ENCODE results near the gene BTBD7. TPM values are rescaled to one million over a fixed set of nuclear protein-coding genes. Genes with fewer than 3 reads are reported as not detected.

Gene BTBD7
- total RNA-seq, 1 donor from 2014 or later, result 27.7 TPM

GRCh38 chr14:93331728-93332396 is 974 bp downstream of the BTBD7 start:
- DNase-seq (ENCODE audit: low spot score), result no peak
- intact Hi-C loops (cut with DNase I), result no loop called here

- intact Hi-C loops (cut with DNase I), result no loop called here
- peak; percentile 83 for DNase-seq (ENCODE audit: low spot score)
These were observed 1.7 kb downstream of the BTBD7 start for GRCh38 chr14:93331002-93331727.

DNA sequence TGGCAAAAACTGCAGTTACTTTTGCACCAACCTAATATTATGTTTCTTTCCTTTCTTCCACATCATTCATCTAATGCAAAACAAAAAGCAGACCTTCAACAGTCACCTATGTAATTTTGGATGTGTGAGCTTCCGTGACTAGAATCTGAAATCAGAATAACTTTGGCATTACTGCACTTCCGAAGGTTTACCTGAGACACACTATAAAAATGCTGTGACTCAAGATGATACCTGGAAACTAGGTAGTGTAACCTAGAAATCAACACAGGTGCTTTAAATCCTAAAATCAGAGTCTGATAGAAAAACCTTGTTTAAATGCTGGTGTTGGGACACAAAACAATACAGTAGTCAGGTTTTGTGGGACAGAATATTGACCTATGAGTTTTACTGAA is 2.2 kb downstream of the BTBD7 start:
- no peak for DNase-seq (ENCODE audit: low spot score)
- intact Hi-C loops (cut with DNase I), result no loop called here

DNA sequence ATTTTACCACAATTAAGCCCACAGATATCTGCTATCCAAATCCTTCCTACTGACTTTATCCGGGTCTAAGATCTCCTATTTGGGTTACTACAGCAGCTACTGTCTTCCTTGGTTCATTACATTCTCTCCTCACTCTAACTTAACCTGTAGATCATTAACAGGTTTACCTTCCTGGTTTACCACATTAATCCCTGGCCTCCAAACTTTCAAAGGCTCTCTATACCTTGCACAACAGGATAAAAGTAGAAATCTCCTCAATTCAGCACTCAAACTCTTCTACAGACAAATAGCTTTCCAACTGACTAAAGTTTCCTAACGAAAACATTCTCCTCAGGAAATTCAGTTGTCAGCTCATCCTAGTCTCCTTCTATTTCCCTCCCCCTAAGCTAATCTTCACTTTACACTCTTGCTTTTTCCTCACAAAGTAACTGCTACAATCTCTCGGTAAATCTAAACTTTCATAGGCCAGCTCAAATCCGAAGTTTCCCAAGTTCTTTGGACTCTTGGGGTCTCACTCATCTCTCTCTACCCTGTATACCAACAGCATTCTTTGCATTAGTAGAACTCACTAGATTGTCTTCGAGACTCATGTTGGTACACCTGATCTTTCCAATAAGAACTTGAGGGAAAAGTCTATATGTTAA is 2.7 kb downstream of the BTBD7 start:
- intact Hi-C loops (cut with DNase I), result no loop called here
- no peak for DNase-seq (ENCODE audit: low spot score)

GRCh38 chr14:93328546-93328945 is 4.3 kb downstream of the BTBD7 start:
- intact Hi-C loops (cut with DNase I), result no loop called here
- no peak for DNase-seq (ENCODE audit: low spot score)

- intact Hi-C loops (cut with DNase I), result no loop called here
- DNase-seq (ENCODE audit: low spot score), result no peak
These were observed 6.6 kb downstream of the BTBD7 start for GRCh38 chr14:93326196-93326595.

GRCh38 chr14:93323600-93324174 is 9.1 kb downstream of the BTBD7 start:
- intact Hi-C loops (cut with DNase I), result no loop called here
- no peak for DNase-seq (ENCODE audit: low spot score)

DNA sequence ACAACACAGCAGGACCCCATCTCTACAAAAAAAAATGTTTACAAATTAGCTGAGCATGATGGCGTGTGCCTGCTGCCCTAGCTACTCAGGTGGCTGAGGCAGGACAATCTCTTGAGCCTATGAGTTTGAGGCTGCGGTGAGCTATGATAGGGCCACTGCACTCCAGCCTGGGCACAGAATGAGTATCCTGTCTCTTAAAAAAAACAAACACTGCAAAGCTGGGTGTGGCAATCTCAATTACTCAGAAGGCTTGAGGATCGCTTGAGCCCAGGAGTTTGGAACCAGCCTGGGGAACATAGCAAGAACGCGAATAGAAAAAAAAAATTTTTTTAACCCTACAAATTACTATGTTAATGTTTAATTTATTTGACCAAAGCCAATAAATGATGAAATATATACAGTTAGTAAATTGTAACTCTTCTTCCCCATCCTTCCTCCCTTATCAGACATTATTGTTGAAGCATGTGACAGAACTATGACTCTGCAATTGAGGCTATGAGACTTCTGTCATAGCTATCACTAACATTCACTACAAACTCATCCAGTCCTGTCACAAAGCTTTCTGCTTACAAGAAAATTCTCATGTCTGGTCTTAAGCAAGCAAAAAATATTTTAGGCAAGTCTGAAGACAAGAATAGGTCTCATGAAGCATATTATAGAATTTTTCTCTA is 9.8 kb downstream of the BTBD7 start:
- no peak for DNase-seq (ENCODE audit: low spot score)
- intact Hi-C loops (cut with DNase I), result no loop called here

GRCh38 chr14:93320489-93320888 is 12.3 kb downstream of the BTBD7 start:
- intact Hi-C loops (cut with DNase I), result no loop called here
- no peak for DNase-seq (ENCODE audit: low spot score)

- no peak for DNase-seq (ENCODE audit: low spot score)
- intact Hi-C loops (cut with DNase I), result no loop called here
These were observed 12.9 kb downstream of the BTBD7 start for GRCh38 chr14:93319958-93320357.

GRCh38 chr14:93319494-93319893 is 13.3 kb downstream of the BTBD7 start:
- no peak for DNase-seq (ENCODE audit: low spot score)
- intact Hi-C loops (cut with DNase I), result no loop called here

DNA sequence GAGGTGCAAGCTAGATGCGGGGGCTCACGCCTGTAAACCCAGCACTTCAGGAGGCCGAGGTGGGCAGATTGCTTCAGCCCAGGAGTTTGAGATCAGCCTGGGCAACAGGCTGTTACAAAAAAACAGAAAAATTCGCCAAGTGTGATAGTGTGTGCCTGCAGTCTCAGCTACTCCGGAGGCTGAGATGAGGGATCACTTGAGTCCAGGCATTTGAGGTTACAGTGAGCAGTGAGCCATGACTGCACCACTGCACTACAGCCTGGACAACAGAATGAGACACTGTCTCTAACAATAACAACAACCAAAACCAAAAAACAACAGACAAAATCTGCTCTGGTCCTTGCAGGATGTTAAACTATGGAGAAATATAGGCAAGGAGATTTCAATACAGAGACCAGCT is 13.9 kb downstream of the BTBD7 start:
- DNase-seq (ENCODE audit: low spot score), result no peak
- intact Hi-C loops (cut with DNase I), result no loop called here

DNA sequence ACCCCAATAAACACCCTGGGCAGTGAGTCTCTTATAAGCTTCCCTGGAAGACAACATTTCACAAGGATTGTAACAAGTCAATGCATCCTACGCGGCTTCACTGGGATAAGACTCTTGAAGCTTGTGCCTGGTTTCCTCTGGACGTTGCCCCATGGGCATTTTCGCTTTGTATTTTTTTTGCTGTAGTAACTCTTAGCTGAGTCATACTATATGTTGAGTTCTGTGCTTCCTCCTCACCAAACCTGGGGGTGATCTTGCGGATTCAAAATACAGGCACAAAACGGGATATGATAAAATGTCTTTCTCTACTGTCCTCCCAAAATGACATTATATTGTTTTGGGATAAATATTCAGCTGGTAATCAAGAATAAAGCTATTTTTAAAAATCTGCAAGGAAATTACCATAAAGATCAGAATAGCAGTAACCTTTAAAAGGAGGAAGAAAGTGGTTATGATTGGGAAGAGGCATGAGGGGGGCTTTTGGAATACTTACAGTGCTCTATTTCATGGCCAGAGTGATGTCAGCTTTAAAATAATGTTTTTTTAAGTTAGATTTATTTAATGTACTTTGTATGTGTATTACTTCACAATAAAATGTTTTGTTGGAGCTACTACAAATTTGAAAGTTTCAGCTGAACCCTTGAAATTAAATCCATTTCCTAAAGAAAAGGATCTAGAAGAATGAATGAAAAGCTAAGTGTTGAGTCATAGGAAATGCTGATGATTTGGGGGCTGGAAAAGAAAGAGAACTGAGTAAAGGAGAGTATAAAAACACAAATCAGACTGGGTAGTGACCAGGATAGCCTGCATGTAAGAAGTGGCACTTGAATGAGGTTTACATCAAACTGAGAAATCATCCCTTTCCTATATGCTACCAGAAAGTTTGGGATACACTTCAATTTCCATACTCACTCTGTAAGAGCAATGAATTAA is 14.7 kb downstream of the BTBD7 start:
- no peak for DNase-seq (ENCODE audit: low spot score)
- intact Hi-C loops (cut with DNase I), result no loop called here

- DNase-seq (ENCODE audit: low spot score), result no peak
- intact Hi-C loops (cut with DNase I), result no loop called here
These were observed 15.5 kb downstream of the BTBD7 start for GRCh38 chr14:93317210-93317874.

DNA sequence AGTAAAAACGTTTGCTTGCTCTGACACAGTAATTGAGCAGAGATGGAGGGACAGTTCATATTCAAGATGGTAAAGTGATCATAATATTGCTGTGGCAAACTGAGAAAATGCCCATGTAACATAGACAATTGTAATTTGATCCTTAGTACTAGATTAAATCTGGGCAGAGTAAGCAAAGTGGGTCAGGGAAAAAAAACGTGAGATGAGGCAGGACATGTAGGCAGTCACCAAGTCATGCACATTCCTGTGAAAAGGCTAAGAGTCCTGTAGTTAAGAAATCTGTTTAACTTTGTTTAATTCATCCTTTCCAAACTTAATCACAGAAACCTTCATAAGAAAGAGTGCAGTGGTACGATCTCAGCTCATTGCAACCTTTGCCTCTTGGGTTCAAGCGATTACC is 16.1 kb downstream of the BTBD7 start:
- intact Hi-C loops (cut with DNase I), result no loop called here

GRCh38 chr14:93315575-93315974 is 17.3 kb downstream of the BTBD7 start:
- intact Hi-C loops (cut with DNase I), result no loop called here
- DNase-seq (ENCODE audit: low spot score), result no peak

More for the DNA sequence above, 16.1 kb downstream of the BTBD7 start:
- no peak for DNase-seq (ENCODE audit: low spot score)

DNA sequence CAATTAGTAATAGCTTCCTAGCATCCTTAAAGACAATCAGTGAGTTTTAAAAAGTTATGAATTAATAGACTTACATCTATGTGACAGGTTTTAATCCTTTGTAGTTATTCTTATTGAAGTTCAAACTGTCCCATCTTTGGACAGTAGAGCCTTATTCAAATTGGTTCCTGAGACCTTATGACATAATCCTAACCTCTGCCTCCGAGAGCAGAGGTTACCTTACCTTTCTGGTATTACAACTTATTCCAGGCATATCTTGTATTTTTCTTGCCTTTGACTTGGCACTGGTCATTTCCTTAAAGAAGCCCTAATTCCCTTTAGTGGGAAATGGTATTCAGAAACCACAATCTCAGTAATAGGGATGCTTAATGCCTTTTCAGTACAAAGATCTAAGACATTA is 21.8 kb downstream of the BTBD7 start:
- intact Hi-C loops (cut with DNase I), result no loop called here
- DNase-seq (ENCODE audit: low spot score), result no peak

DNA sequence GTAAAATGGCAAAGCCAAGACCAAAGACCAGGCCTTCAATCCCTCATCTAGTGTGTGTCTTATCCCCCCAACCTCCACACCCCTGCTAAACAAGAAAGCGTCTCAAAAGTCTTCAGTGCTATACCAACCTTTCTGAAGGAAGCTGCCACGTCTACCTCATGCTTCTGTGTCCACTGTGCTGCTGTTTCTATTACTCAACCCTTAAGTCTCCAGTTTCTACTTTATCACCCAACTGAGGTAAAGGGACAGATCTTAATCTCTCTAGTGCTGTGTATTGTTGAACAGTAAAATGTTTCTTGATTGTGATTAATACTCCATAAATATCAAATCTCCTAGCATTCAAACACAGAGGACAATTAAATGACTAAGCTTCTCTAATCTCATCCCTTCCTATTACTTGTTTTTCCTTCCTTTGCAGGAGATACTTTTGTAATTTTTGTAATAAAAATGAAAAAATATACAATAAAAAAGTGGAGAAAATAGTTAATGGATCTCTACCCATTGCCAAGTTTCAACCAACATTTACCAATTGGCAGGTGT is 23.3 kb downstream of the BTBD7 start:
- intact Hi-C loops (cut with DNase I), result no loop called here
- no peak for DNase-seq (ENCODE audit: low spot score)

All from cardiac septum (tissue), 1 donor.